SIG-M5 (cell line): ENCODE data around the gene LRFN2.

ENCODE experiments used
- DNase-seq: peaks from one replicate; lab custom pipeline; 2025; lab: John Stamatoyannopoulos, UW

The LRFN2 gene

DNA sequence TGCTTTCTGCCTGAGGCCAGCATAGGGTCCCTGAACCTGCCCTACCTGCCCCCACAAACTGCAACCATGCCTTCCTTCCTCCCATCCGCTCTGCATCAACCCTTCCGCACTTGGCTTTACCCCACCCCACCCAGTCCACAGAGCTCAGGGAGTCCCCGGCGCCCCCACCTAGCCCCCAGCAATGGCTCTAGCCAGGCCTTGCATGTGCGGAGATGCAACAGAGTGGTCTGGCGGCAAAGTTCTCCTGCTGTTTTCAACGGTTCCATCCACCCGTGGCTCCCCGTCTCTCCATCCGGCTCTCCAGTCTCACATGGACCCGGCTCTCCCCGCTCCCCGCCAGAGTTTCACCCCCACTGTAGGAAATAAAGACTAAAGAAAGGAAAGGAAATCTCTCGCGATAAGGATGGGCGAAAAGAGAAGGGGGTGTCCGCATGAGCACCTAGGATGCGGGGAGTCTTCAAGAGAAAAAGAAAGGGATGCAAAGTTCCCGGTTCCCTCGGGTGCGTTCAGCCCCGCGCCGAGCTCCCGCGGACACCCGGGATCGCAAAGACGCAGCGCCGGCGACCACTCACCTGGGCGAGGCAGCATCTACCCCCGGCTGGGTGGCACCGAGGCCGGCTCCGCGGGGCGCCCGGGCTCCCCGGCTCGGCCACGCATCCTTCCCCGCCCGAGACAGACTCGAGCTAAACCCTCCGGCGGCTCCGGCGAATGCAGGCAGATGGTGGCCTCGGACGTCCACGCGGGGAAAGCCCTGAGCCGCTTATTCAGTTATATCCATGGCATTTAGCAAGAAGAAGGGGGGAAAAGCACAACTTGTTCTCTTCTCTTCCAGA is 579 bp downstream of the LRFN2 start:
- DNase-seq = no peak

DNA sequence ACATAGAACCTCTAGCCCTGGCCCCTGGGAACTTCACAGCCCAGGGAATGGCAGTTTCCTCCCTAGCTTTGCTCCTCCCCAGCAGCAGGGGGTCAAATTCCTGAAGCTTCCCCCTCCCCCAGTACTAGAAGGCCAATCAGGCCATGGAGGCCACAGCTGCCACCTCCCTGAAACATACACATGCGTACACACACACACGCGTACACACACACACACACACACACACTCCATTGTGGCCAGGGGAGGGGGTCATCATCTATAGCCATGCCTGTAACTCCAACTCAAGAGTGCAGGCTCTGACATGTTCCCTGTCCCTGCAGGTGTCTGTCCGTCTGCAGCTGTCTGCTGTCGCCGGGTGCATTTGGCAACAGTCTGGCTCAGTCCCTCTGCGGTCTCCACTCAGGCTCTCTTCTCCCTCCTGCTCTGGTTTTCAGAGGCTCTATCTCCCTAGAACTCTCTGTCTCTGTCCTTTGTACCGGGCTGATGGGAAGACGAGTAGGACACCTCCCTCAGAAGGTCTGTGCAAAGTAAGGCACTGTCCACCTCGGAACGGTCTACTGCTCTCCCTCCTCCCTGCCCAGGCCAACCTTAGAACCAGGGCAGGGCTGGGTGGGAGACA is 1.4 kb downstream of the LRFN2 start:
- DNase-seq = no peak

DNA sequence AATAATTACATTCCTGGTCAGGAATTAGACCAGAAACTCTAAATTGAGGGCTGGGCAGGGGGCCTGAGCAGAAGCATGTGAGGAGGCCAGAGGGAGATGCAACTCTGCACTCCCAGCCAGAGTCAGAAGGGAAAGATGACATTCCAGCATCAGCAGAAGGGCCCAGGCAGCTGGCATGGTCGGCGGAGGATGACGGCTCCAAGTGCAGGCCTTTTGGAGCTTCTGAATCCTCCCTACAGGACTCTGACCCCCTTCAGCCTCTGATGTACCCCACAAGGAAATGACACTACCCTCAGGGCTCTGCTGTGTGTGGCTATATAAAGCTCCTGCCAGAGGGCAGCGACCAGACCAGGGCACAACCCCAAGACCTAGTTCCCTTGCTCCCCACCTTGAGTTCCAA is 1.9 kb downstream of the LRFN2 start:
- DNase-seq = no peak

DNA sequence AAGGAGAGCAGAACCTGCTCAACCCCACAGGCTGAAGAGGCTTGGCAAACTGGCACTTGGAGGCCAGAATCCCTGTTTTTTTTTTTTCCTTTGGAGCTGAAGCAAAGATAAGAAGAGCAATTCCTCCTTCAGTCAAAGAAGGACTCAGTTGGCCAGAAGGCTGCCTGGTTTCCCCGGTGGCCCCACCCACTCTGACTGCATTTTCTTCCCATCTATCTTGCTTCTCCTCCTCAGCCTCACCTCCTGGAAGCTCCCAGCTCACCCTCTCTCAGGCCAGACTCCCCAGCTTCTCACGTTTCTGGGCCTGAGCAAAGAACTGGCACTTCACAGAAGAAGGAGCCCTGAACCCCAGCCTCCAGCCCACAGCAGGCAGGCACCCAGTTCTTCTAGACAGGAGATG is 2.4 kb downstream of the LRFN2 start:
- DNase-seq = no peak

DNA sequence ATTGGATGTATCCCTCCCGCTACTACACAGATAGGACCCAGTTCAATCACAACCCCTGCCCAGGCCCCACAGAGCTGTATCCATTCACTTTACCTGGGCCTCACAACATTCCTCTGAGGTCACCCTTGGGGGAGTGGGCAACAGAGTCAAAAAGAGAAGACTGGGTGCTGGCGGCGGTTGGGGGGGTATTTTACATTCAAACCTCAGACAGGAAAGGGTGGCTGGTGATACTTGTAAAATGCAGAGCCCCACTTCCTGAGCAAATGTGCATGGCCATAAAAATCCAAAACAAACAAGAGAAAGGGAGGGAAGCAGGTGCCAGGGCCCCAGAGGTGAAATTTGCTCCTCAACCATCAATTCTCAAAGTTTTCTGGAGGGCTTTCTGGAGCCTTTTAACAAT is 3.5 kb downstream of the LRFN2 start:
- no peak for DNase-seq

DNA sequence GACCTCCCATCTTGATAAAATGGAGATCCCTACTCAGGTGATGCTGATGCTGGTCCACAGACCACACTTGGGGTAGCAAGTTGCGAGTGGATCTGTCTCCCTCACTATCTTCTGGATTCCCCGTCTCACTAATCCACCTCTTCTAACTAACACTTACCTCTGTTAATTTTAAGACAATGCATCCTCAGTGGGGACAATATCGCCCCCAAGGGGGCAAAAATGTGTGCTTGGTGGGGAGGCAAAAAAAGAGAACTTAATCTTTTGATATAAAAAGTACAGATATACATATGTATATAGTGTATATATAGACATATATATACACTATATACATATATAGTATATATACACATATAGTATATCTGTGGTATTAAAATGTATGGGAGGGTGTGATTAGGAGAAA is 4.3 kb downstream of the LRFN2 start:
- DNase-seq = no peak

DNA sequence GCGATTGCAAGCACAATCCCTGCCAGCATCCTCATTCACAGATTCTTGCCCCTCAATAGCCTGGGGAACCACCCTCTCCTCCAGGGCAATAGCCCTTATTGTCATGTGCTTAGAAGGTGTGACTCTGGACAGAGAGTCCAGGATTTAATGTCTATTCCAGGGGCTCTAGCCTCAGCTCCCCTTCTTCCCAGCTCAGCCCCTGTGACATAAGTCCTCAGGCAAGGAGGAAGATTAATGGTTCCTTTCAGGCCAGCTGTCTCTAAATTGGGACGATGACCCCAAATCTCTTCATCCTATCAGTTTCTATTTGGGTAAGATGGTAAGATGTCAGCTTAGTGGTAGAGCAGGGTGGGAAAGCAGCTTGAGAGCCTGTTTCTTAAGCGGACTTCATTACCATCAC is 8.1 kb downstream of the LRFN2 start:
- no peak for DNase-seq

DNA sequence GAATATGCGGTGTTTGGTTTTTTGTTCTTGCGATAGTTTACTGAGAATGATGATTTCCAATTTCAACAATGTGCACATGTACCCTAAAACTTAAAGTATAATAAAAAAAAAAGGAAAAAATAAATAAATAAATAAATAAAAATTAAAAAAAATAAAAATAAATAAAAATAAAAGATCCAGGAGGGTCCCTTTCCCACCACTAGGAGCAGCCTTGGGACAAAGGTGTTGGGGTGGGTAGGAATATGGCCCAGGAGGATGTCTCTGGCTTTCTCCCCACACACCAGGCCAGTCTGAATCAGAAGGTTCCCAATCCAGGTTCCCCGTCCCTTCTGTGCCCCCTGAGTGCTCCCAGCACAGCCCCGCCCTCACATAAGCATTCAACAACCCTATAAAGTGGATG is 9.5 kb downstream of the LRFN2 start:
- DNase-seq = no peak

DNA sequence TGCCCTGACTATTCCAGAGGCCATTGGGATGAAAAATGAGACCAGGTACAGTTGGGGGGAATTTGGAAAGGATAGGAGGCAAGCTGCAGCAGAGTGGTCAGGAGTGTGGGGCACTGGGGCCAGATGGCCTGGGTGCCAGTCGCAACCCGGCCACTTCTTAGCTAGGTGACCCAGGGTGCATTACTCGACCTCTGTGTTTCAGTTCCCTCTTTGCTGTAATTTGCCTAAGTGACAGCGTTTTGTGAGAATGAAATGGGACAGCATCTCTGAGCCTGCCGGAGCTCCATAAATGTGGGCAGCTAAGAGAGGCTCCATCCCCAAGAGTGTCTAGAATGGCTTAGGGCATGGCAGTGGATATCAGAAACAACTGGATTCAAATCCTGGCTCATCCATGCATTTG is 13.9 kb downstream of the LRFN2 start:
- no peak for DNase-seq

DNA sequence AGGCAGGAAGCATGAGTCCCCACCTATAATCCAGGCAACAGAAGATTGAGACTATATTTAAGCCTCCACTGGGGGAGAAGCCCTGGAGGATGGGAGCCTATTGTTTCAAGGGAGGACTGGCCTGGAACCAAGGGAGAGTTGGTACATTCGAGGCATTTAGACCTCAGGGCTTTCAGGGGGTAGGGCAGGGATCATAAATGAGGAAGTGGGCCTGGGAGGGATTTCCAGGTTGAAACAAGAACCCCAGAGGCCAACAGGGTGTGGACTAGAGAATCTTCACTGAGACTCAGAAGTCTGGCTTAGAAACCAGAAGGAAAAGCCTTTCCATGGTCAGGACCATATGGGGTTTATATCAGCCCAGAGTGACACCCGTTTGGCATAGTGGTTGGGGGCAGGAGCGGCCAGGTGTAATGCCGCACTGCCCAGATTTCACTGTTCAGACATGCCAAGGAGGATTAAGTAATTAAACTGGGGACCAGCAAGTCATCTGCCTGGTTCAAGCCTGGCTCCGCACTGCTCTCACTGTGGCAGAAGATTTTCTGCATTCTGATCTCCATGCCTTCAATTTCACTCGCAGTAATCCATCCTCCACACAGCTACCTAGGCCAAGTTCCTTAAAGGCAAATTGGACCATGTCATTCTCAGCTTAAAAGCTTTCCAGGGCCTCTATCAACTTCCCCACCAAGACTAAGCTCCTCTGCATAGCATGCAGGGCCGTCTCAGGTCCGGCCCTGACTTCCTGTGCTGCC is 17.8 kb downstream of the LRFN2 start:
- DNase-seq = no peak

DNA sequence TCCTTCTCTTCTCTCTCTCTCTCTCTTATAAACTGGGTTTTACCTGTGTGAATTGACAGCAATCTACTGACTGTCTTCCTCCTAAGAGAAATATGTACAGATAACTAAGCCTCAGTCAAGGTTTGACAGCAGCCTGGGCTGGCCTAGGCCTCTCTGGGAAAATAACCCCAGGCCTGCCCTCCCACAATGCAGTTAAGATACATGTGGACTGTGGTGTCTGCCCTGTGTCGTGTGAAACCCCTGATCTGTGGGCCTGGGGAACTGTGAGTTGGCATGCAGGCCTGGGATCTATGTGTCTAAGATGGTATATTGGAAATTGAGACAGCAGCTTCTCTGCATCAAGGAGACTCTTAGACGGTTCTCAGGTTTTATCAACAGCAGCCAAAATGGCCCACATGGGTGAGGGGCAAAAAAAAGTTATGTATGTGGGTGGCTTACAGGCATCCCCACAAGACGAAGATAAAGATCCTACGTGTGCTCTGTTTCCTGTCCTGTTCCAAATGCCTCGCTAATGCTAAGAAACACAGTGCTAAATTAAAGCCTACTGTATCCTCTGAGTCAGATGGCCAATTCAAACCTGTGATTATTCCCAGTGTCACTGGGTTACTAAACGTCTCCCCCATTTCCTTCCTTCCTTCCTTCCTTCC is 19.0 kb downstream of the LRFN2 start:
- DNase-seq = no peak

DNA sequence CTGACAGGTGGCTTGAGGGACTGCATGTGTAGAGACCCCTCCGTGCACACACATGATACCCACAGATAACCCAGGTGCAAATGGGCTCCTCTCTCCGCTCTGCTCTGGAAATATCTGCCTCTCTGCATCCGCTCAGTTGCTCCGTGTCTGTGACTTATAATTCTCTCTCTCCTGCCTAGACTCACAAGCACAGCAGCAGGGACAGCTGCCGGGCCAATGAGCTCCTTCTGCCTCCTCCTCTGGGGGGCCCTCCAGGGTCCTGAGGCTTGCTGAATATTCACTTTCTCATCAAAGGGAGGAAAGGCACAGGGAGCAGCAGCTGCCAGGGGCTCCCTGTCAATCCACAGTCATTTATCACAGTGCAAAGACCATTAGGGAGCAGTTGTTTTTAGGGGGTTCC is 24.1 kb downstream of the LRFN2 start:
- DNase-seq = no peak

DNA sequence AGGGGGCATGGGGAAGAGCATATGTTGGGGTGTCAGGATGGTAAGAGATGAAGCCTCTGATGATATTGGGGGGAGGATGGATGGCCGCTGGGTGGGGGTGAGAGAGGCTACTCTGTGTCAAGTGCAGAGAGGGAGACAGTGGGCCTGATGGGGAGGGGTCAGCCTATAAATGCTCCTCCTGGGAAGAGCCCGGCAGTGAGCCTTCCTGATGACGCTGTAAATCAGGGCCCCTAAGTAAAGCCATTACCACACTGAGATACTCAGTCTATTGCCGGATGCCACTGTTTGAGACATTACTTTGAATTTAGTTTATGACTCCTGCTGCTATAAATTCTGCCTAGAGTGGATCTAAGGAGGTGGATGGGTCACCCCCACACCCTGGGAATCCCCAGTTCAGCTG is 28.1 kb downstream of the LRFN2 start:
- DNase-seq = no peak

DNA sequence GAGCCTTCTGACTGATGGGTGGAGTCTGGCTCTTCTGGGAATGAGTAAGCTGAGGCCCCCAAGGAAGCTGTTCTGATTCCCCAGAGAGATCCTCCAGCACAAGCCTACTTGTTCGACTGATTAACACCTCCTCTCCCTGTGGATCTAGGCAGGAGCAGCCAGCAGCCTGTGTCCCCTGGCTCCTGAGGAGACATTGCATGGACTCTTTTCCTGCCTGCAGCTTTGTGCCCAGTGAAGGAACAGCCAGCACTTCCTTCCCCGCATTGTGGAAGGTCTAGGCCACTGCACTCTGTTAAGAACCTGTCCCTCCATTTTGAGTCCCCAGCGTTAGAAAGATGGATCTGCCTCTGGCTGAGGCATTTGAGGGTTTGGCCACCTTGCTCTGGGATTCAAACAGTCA is 29.1 kb downstream of the LRFN2 start:
- no peak for DNase-seq

DNA sequence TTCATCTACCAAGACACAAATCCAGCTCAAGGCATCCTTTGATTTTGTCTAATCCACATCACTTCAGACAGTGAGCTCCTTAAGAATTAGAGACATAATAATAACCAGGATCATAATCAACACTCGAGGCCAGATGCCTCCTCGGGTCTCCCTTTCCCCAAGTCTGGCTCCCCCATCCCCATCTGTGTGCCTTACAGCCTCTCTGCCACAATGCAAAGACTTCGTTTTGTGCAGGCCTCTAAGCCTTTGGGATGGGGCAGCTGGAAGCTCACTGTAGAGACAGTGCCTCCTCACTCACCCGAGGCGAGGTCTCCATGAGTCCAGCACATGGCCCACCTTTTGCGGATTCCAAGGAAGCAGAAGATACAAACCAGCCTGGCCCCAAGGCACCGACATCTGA is 30.3 kb downstream of the LRFN2 start:
- no peak for DNase-seq

DNA sequence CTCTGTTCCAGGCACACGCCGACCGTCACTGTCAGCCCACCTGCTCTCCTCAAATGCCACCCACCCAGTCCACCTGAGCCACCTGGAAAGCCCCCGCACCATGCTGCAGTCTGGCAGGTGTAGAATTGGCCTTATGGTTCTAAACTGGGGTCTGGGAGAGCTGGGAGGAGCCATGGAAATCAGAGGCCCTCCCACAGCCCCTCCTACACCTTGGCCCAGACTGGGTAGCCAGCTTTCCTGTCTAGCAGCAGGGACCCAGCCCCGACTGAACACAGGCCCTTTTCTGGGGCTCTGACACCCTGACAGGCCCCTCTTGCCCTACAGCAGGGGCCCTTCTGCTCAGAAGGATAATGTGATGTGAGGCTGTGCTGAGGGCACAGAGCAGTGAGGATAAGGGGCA is 31.1 kb downstream of the LRFN2 start:
- no peak for DNase-seq

DNA sequence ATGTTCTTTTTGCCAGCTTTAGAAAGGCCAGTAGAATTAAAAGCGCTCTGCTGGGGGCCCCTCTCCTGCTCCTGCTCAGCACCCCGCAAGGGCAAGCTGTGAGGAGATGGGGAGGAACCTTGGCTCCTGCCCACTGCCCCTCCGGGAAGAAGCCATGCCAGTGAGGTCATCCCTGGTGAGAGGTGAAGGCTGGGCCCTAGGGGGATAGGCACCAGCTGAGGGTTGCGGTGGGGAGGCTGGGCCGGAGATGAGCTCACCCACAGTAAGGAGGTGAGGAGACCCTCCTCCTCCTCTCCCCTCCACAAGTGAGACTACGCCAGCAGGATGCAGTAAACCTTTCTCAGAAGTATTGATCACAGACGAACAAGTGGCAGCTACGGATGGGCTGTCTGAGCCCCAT is 32.1 kb downstream of the LRFN2 start:
- DNase-seq = no peak

DNA sequence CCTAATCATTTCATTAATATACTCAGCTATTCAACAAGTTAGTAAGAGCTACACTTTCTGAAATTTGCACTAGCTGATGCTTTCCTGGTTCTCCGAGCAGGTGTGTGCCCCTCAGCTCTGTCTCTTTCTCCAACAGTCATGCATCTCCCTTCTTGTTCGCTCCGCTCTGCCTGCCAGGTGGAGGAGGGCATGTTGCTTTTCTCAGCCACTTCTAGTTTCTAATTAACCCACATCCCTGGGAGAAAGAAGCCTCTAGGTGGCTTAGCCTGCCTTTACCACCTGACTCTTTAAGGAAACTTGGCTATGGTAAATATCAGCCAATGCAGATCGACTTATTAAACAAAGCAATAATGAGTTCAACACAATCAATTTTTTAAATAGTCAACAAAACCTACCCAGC is 34.2 kb downstream of the LRFN2 start:
- no peak for DNase-seq

DNA sequence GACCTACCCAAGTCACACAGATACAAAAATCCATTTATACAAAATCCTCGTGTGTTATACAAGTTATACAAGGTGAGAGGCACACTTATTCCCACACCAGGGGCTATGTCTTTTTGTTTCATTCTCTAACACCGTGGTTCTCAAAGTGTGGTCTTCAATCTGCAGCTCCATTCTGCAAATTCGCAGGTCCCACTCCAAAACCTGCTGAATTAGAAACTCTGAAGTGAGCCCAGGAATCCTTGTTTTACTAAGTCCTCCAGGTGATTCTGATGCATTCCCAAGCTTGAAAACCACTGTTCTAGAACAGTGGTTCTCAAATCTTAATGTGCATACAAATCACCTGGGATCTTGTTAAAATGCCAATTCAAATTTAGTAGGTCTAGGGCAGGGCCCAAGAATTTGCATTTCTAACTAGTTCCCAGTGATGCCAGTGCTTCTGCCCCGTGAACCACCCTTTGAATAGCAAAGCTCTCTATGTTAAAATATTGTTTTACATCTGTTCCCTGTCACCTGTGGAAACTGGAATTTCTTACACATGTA is 35.1 kb downstream of the LRFN2 start:
- DNase-seq = no peak

DNA sequence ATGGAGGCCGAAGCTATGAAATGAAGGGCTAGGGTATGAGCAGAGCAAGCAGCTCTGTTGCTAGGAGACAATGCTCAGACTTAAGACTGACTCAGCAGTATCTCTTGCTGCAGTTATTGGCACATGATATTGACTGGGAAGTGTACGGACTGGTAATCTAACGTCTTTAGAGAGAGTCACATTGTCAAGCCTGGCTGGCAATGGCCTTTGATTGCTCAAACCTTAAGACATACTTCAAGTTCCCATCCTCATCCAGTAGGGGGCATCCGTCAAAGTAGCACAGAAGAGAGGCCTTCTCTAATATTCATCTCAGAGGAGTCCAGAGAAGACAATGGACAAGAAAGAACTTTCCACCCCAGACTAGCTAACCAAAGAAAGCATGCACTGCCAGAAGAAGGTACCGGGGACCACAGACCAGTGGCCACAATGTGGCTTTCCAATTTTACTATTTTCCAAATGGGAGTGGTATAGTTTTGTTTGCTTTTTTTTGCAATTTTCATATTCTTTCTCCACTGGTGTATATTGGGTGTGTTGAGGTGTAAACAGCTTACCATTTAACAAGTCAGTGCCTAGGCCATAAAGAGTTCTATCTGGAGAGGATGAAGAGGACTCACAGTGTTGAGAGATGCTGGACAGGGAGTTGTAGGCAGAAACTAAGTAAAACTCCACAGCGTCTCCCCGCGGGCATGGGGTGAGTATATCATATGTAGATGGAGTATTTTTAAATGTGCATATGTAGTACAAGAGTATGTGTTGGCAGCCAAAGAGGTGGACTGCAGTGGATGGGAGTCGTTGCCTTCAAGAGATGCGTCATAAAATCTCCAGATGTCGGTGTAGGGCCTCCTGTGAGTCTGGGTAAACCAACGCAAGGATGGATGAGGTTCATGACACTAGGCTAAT is 36.7 kb downstream of the LRFN2 start:
- DNase-seq = no peak

DNA sequence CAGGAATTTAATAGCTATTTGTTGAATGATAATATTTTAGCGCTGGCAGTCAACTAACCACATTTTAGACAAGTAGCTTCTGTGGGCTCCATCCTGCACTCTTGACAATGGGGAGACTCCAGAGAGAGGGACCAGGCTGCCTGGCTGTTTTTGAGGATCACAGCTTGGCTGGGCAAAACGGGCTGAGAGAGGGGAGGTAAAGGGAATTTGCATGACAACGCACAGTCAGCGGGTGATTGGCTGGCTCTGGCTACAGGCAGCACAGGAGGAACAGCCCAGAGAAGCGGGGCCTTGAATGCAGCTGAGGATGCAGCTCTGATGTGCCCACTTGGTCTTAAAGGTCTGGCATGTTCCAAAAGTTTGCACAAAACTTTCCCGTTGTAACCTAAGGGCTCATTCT is 41.2 kb downstream of the LRFN2 start:
- no peak for DNase-seq
